Posterior cingulate gyrus (tissue), 11 donors: ENCODE data around the gene IGFLR1.

Experiments
- DNase-seq, 10 donors: peaks; one replicate each; pipeline versions ENCODE4 v3.0.0 to v3.0.0-alpha.2; 2020 to 2021; ENCODE audit warnings: mixed read lengths in 3 of 10
- intact Hi-C: fragments of 100-400 bp; cut with DNase I; formaldehyde crosslinking; loops from one replicate; pipeline ENCODE4 v1.15.1; 2023

The IGFLR1 gene

DNA sequence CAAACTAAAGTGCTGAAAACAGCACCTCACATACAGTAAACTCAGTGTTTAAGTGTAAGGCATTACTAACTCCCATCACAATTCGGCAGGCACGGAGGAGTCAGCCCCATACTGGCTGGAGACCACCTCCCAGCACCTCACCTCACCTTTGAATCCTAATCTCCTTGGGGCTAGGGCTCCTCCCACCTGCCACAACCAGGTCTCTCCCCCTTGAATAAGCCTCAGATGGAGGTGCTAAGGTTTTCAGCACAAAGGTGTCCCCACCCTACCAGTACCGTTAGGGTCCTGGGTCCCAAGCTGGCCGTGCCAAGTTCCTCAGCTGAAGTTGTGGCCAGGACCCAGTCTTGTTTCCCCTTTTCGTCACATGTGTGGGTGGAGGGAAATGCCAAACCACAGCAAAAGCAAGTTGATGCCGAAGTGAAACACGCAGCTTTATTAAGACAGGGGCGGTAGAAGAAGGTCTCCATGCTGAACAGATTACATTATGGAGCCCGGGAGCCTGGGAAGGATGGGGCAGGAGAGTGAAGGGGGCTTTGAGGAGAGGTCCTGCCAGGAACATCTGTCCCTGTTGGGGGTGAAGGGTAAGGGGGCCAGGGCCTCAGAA lies at the start of gene IGFLR1:
TSS of gene IGFLR1 (minus strand) at position 332 of the 604 bp plus-strand sequence. CDS start 1,272 bp downstream, outside the sequence.
- no peak for DNase-seq
- intact Hi-C loops, result no loop called here

- DNase-seq, result no peak
- intact Hi-C loops, result no loop called here
These were observed 49.6 kb upstream of the IGFLR1 start for GRCh38 chr19:35791814-35792279.

GRCh38 chr19:35790981-35791813 lies 48.9 kb upstream of the IGFLR1 start:
- peak in 1 of 10 donors; percentile 84 for DNase-seq
- intact Hi-C loops, result no loop called here

DNA sequence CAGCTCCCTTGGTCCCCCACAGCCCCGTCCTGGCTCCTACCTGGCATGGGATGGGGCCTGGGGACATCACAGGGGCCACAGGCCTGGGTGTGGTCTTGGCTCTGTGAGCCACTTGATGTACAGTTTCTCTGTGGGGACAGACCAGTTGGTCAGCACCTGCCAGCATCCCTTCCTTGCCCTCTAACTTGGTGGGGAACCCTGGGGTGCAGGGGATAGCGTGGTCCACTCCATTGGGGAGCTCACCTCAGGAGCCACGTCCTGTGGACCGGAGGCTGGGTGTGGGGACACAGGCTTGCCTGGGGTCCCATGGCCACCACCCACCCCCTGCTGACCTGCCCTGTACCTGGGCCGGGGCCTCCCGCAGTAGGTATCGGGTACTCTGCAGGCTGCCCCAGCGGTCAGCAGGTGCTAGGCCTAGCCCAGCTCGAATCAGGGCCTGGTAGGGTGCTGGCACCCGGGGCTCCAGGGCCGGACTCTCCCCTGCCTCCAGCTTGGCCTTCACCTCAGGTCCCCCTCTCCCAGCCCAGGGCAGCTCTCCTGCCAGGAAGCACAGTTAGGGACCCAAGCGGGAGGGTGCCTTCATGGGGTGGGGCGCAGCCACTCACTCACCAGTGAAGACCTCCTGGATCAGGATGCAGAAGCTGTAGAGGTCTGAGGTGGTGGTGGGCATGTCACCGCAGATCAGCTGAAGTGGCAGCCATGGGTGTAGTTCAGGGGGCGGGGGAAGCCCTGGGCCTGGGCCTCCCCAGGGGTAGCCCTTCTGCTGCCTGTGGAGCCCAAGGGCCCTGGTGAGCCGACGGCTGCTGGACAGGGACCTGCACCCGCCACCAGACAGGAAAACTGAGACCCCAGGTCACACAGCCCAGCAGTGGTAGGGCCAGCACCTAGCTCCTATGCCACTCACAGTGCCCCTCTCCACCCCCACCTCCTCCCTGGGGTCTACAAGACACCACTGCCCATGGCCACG lies 48.0 kb upstream of the IGFLR1 start:
- DNase-seq, result peak in 1 of 10 donors; percentile 83
- intact Hi-C loops, result no loop called here

DNA sequence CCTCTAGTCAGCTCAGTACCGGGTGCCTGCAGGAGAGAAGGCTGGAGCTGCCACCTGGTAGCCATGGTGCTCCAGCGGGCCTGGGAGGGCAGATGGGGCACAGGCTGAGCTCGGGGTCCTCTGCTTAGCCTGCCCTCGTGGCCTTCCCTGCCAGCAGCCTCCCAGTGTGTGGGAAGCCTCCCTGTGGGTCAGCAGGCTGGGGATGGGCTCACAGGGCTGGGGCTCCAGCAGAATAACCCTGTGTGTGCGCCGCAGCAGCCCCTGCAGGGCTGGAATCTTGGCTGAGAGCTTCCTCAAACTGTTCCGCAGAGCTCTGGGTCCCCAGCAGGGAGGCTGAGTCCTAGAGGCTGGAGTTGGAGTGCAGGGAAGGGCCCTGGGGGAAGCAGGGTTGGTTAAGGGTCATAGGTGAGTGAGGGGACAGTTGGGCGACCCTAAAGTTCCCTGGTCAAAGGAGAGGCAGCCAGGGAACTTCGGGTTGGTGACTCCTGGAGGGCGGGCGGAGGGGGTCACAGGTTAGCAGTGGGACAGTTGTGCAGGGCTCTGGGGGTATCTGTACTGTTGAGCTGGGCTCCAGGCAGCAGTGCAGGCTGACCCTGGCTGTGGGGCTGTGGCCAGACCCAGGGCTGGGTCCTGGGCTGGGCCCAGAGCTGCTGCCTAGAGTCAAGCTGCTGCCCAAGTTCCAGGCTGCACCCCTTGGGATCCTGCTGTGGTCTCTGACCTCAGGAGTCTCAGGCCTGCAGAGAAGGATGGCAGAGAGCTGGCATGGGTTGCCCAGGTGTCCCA lies 47.1 kb upstream of the IGFLR1 start:
- intact Hi-C loops, result no loop called here
- peak in 1 of 10 donors; percentile 82 for DNase-seq

DNA sequence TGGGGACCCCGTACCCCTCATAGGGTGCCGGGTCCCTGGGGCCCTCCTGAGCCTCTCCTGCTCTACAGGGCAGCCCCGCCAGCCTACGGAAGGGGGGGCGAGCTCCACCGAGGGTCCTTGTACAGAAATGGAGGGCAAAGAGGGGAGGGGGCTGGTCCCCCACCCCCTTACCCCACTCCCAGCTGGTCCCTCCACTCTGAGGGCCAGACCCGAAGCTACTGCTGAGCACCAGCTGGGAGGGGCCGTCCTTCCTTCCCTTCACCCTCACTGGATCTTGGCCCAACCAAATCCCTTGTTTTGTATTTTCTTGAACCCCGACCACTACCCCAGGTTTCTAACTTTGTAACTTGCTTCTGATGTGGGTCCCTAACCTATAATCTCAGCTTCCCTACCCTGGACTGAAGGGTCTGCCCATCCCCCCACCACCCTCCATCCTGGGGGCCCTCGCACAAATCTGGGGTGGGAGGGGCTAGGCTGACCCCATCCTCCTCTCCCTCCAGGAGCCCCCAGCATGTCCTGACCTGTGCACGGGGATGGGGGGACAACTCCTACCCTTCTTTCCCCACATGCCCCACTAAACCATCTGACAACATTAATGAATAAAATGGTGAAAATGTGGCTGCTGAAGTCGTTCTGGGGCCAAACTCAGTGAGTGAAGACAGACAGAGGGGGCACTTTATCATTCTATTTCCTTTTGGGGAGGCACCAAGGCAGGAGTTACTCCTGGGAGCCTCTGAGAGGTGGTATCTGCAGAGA lies 46.1 kb upstream of the IGFLR1 start:
- DNase-seq, result no peak
- intact Hi-C loops, result no loop called here

GRCh38 chr19:35787227-35787799 lies 45.1 kb upstream of the IGFLR1 start:
- peak in 1 of 10 donors; percentile 52 for DNase-seq
- intact Hi-C loops, result no loop called here

DNA sequence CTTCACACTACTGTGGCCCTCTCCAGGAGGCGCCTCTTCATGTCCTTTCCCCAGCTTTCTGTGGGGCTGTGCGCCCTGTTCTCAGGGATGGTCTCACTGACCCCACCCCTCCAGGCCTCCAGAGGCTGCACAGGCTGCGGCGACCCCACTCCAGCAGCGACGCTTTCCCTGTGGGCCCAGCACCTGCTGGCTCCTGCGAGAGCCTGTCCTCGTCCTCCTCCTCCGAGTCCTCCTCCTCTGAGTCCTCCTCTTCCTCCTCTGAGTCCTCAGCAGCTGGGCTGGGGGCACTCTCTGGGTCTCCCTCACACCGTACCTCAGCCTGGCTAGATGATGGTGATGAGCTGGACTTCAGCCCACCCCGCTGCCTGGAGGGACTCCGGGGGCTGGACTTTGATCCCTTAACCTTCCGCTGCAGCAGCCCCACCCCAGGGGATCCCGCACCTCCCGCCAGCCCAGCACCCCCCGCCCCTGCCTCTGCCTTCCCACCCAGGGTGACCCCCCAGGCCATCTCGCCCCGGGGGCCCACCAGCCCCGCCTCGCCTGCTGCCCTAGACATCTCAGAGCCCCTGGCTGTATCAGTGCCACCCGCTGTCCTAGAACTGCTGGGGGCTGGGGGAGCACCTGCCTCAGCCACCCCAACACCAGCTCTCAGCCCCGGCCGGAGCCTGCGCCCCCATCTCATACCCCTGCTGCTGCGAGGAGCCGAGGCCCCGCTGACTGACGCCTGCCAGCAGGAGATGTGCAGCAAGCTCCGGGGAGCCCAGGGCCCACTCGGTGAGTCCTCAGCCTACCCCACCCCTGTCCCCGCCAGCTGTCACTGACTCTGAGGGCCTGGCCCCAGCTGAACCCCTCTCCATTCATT lies 44.3 kb upstream of the IGFLR1 start:
- intact Hi-C loops, result no loop called here
- DNase-seq, result peak in 1 of 10 donors; percentile 61

- peak in 1 of 10 donors; percentile 63 for DNase-seq
- intact Hi-C loops, result no loop called here
These were observed 43.0 kb upstream of the IGFLR1 start for GRCh38 chr19:35785339-35785627.

DNA sequence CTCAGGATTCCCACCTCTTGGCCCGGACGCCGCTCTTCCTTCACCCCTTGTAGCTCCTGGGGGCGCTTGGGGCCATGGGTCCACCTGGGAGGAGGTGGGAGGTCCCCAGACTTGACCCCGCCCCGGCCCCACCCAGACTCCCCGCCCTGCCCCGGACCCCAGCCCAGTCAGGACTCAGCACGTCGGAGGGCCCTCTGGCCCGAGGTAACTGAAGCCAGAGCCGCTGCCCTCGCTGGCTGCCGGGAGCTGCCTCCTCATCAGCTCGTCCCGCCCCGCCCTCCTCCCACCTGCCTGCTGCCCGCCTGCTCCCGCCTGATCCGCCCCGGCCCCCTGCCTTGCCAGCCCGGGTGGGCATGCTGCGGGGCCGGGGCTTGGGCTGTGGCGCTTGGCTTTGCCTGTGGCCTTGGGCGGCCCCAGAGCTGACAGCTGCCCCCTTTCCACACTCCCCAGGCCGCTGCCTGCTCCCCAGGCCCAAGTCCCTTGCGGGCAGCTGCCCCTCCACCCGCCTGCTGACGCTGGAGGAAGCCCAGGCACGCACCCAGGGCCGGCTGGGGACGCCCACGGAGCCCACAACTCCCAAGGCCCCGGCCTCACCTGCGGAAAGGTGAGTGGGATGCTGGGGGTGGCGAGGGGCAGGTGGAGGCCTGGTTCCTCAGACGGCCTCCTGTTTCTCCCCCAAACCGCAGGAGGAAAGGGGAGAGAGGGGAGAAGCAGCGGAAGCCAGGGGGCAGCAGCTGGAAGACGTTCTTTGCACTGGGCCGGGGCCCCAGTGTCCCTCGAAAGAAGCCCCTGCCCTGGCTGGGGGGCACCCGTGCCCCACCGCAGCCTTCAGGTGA lies 42.5 kb upstream of the IGFLR1 start:
- intact Hi-C loops, result no loop called here
- DNase-seq, result peak in 1 of 10 donors; percentile 70

GRCh38 chr19:35783469-35784434 lies 41.5 kb upstream of the IGFLR1 start:
- DNase-seq, result peak in 1 of 10 donors; percentile 68
- intact Hi-C loops, result no loop called here

DNA sequence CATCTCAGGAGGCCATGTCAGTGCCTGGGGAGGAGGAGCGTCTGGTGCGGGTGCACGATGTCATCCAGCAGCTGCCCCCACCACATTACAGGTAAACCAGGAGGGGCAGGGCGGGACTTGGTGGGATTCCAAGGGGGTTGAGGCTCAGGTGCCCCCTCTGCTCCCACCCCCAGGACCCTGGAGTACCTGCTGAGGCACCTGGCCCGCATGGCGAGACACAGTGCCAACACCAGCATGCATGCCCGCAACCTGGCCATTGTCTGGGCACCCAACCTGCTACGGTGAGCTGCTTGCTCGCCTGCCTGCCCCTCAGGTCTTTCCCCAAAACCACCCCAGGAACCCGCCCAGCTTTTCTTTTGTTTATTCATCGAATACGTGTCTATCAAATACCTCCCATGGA lies 40.3 kb upstream of the IGFLR1 start:
- no peak for DNase-seq
- intact Hi-C loops, result no loop called here

- DNase-seq, result no peak
- intact Hi-C loops, result no loop called here
These were observed 39.4 kb upstream of the IGFLR1 start for GRCh38 chr19:35781650-35782049.

DNA sequence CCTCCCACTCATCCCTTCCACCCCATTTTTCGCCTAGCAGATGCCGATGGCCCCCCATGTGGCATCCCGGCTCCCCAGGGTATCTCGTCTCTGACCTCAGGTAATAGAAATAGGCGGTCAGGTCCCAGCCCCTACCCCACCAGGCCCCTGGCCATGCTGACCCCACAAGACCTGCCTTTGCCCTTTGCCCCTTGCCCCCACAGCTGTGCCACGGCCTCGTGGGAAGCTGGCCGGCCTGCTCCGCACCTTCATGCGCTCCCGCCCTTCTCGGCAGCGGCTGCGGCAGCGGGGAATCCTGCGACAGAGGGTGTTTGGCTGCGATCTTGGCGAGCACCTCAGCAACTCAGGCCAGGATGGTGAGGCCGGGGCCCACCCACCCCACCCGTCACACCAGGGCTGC lies 38.5 kb upstream of the IGFLR1 start:
- intact Hi-C loops, result no loop called here

DNA sequence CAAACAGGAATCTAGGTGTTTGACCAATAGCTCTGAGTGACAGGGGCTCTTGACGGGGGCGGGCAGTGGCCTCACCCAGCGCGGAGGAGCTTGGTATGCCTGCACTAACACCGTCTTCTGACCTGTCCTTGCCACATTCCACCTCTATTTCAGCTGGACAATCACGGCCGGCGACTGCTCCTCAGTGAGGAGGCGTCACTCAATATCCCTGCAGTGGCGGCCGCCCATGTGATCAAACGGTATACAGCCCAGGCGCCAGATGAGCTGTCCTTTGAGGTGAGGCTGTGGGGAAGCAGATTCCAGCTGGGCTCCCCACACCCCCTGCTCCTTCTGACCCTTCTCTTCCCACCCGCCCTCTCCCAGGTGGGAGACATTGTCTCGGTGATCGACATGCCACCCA lies 37.8 kb upstream of the IGFLR1 start:
- intact Hi-C loops, result no loop called here
- no peak for DNase-seq

More for the DNA sequence above, 38.5 kb upstream of the IGFLR1 start:
- peak in 1 of 10 donors; percentile 70 for DNase-seq

GRCh38 chr19:35779033-35779432 lies 36.8 kb upstream of the IGFLR1 start:
- no peak for DNase-seq
- intact Hi-C loops, result loop anchor here (10.0 kb wide), 1 partner anchor 156 kb away; the partner anchor contains the start of gene LRFN3
